ENCODE measurements around the gene HSPG2.
"Not testable (repeated sequence)": the region's sequence is repeated elsewhere in the genome, so short reads cannot be mapped to it uniquely, and the experiment has no call there.

Gene HSPG2

DNA sequence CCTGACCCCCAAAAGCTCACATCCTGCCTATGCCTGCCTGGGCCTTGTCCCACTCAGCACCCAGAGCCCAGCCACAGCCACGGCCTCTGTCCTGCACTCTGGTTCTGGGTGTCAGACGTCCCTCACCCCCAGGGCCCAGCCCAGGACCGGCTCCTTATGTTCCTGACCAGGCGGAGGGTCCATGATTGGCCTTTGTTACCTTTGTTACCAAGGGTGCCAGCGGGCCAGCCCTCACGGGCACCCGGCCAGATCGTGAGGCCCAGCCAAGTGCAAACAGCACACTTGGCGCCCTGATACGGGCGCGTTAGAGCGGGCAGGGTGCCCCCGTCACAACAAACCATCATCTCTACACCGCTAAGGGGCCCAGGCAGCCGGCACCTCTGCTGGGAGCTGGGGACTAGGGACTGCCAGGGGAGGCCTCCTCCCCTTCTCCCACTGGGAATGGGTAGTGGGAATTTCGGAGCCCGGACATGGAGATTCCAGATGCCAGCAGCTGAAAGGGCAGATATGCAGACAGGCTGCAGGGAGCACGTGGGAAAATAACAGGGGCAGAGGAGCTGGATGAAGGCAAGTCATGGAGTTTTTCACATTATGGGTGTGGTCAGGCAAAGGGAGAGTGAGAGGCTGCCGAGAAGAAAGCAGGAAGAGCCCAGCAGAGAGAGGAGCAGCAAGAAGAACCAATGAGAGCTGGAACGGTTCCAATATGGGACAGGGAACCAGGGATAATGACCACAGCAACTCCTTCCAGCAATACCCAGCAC is 22.1 kb downstream of the HSPG2 start:
- no peak for DNase-seq (ENCODE audit: low read depth in 2 of 3, low spot score in 1 of 3)

DNA sequence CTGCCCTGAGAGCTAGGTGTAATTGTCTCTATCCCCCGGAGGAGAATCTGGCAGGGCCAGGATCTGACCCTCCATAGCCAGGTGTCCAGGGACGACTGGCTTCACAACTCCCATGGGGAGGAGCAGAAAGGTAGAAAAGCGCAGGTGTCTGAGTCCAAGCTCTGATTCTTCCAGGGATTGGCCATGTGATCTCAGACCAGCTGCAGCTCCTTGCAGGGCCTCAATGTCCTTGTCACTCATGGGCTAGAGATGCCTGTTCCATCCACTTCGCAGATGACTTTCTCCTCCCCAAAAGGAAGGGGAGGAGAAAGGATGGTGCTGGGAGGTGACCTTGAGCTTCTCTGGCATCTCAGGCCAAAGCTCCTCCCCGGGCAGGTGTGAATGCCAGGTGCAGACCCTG is 22.7 kb downstream of the HSPG2 start:
- DNase-seq (ENCODE audit: low read depth in 2 of 3, low spot score in 1 of 3) = no peak

DNA sequence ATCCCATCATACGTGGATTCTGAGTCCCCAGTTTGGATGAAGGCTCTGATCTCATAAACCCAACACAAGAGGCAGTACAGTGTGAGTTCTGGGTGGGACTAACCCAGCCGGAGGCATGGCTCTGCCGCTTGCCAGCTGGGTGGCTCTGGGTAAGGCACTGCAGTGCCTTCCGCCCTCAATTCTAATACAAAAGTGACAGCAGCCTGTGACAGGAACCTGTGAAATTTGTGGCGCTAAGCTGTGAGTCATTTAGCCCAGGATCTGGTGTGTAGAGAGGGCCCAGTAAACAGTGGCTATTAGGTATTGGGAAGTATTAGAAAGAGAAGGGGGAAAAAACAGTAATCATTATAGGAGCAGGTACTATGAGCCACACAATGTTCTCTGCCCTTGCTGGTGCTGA is 23.3 kb downstream of the HSPG2 start:
- DNase-seq (ENCODE audit: low read depth in 2 of 3, low spot score in 1 of 3) = no peak

DNA sequence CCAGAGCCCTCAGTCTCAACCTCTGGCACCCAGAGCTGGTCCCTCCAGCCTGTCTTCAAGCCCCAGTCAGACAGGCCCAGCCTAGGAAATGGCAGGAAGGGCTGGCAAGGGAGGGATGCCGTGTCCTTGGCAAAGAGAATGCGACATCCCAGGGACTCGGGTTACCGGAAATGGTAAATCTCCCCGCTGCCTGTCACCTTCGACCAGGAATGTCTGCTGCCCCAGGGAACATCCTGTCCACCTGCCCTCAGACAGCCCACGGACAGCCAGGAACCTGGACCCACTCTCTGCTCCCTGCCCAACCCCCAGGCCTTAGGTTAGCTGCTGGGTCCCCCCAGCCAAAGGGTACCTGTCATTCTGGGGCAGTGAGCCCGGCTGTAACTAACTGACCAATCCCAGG is 23.9 kb downstream of the HSPG2 start:
- DNase-seq (ENCODE audit: low read depth in 2 of 3, low spot score in 1 of 3) = no peak

DNA sequence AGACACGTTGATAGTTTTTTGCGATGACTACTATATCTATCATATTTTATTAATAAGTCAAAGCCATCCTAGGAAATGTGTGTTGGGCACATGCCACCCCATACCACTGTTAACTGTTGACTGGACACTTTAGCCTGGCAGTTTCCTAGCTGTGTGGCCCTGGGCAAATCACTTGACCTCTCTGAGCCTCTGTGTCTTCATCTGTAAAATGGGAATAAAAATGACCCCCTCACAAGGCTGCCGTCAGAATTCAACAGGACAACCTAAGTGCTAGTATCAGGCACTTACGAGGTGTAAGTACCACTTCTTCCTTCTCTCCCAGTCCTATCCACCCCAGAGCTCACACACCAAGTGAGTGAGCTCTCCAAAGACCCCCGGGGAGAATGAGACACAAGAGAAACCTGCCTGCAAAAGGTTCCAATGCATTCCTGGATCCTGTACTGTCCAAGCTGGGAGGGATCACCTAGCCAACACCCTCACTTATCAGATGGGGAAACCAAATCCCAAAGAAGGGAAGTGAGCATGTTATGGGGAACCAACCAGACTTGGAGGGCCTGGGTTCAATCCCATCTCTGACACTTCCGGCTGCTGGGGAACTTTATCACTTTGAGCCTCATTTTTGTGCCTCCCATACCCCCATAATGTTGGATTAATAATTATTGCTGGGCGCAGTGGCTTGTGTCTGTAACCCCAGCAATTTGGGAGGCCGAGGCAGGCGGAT is 24.9 kb downstream of the HSPG2 start:
- DNase-seq (ENCODE audit: low read depth in 2 of 3, low spot score in 1 of 3) = no peak

DNA sequence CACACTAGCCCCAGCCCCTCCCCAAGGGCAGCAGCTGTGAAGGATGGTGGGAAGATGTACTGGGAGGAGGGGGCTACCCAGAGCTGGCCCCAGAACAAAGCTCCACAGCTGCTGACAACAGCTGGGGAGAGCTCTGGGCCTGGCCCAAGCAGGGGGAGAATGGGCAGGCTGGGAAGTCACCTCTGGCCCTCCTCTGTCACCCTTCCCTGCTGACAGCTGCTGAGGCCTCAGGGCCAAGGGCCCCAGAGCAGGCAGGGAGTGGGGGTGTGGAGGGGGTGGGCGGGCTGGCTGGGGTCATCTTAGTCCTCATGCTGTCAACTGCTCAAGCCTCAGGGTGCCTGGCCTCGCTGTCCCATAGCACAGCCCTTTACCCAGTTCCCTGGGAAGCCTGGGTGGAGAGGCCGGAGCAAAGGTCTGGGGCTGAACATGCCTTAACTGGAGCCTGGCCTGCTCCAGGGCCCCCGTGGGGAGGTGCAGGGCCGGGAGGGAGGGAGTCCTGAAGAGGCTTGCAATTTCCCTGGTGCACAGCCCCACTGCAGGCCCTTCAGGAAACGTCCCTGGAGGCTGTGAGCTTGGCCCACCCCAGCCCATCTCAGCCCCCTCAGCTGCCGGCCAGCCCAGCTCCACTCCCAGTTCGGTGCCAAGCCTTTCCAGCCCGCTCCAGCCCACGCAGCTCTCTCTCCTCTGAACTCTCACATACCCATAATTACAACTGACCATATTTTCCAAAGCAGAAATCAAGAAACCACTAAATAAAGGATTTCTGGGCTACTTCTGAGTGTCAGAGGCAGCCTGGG is 25.7 kb downstream of the HSPG2 start:
- DNase-seq (ENCODE audit: low read depth in 2 of 3, low spot score in 1 of 3) = no peak

DNA sequence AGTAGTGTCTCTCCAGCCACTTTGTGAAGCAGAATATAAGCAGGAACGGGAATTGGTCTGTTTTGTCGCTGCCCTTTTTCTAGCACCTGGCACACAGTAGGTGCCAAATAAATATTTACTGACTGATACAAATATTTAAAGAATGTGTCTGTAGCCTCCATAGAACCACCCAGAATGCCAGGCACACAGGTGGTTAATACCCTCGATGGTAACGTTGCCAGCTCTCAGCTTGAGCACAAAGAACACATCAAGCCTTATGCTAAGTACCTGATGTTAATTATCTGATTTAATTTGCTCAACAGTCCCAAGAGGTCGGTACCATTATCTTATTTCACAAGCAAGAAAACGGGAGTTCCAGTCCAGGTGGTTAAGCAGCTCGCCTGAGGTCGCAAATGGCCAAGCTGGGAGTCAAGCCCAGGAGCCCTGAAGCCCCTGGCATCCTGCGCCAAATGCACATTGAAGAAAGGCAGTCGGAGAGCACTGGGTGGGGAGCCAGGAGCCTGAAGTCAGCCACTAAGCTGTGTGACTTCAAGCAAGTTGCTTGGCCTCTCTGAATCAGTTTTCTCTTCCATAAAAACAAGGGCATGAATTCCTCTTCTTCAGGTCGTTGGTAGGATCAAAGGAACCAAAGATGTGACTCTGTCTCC is 26.4 kb downstream of the HSPG2 start:
- no peak for DNase-seq (ENCODE audit: low read depth in 2 of 3, low spot score in 1 of 3)

DNA sequence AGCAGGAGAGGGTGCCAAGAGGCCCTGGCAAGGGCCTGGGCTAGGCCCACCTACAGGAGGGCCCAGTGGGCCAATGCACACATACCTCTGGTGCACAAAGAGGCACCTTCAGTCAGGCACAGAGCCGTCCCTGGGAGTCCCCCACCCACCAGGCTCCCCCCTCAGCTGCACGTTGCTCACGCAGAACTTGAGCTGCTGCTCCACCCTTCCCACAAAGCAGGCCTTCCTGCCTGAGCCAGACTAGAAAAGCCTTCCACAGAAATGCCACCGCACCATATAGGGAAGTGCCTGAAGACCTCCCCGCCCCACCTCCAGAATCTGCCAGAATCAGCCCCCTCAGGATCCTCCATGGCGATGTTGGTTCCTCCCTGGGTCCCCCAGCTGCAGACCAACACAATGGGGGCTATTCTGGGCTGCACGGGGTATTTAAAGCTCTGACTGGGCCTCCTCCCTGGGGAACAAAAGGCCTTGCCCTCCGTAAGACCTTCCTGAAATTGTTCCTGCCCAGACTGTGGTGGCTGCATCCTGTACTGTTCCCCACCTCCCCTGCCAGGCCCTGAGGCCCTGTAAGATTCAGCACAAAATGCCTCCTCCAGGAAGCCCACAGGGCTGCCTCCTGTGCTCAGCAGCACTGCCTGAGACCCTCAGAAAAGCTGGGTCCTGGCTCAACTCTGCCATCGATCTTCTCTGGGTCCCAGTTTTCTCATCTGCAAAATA is 27.2 kb downstream of the HSPG2 start:
- peak; percentile 17 to 44 (median 29) for DNase-seq (ENCODE audit: low read depth in 2 of 3, low spot score in 1 of 3)

DNA sequence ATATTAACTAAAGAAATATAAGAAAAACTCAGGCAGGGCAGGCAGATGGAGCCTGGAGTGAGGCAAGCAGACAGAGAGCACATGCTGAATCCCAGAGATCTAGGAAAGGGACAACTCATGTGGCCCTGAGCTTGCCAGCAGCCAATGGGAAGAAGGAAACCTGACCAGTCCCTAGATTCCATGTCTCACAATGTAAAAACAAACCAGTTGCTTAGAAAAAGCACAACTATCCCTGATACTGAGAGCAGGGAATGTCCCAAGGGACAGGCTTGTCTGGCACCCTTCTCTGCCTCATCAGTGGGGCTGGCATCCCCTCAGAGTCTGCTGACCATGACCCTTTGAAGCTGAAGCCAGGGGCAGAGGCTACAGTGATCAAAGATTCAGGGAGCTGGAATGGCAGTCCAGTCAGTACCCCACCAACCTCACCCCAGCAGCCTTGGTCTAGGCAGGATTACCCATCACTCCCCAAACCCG is 27.8 kb downstream of the HSPG2 start:
- DNase-seq (ENCODE audit: low read depth in 2 of 3, low spot score in 1 of 3) = no peak

DNA sequence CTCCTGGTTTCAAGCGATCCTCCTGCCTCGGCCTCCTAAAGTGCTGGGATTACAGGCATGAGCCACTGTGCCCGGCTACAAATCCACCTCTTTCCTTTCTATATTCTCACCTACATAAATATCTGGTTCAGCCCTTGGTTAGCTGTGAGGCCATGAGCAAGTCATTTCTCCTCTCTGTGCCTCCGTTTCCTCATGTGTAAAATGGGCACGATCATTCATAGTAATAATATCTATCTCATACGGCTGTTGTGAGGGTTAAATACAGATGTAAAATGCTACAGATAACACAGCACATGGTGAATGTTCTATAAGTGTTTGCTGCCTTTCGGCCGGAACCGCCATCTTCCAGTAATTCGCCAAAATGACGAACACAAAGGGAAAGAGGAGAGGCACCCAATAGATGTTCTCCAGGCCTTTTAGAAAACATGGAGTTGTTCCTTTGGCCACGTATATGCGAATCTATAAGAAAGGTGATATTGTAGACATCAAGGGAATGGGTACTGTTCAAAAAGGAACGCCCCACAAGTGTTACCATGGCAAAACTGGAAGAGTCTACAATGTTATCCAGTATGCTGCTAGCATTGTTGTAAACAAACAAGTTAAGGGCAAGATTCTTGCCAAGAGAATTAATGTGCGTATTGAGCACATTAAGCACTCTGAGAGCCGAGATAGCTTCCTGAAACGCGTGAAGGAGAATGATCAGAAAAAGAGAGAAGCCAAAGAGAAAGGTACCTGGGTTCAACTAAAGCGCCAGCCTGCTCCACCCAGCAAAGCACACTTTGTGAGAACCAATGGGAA is 29.2 kb downstream of the HSPG2 start:
- not testable (repeated sequence) for DNase-seq (ENCODE audit: low read depth in 2 of 3, low spot score in 1 of 3)

DNA sequence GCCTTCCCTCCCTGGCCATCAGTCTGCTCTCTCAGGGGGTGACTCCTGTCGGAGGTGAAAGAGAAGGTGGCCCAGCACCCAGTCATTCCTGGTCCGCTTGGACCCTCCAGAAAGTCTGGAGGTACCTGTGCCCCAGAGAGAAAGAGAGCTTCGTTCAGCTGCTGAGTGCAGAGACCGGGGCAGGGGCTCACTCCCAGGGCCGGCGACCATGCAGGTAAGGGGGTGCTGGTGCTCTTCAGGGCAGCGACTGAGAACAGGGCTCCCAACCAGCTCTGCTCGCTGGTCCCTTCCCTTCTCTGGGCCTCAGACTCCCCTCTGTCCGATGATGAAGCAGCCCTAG is 30.1 kb downstream of the HSPG2 start:
- no peak for DNase-seq (ENCODE audit: low read depth in 2 of 3, low spot score in 1 of 3)

DNA sequence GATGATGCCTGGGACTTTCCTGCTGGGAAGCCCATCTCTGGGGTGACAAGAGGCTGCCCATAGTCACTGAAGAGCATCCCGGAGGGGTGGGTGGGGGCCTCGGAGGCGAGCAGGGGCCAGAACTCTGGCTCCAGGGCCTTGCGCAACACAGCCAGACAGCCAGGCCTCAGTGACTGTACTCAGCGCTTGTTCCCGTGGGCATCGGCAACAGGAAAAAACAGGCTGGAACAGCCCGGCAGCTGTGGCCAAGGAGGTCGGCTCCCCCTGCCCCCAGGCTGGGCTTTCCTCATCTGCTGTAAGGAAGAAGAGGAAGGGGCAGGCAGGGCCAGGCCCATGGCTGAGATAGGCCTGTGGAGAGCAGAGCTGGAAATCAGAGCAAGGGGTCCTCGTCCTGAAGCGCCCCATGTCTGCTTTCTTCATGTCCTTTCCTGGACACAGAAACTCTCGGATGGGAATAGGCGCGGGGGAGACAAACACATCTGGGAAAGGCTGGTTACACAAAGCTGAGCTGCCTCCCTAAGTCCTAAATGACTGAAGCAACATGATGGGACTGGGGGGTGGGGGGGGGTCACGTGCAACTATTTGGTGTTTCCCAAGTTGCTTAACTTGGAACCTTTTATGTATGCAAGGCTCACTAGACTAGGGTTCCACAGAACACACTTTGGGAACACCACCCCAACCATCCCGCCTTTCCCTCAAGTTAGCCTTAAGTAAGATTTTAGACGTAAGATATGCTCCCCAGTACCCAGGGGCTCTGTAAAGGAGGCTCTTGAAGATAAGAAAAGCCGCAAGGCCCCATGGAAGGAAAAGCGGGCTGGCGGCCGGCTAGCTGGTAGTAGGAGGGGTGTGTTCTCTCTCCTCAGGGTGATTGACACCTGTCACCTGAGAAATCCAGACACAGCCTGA is 30.7 kb downstream of the HSPG2 start:
- no peak for DNase-seq (ENCODE audit: low read depth in 2 of 3, low spot score in 1 of 3)

DNA sequence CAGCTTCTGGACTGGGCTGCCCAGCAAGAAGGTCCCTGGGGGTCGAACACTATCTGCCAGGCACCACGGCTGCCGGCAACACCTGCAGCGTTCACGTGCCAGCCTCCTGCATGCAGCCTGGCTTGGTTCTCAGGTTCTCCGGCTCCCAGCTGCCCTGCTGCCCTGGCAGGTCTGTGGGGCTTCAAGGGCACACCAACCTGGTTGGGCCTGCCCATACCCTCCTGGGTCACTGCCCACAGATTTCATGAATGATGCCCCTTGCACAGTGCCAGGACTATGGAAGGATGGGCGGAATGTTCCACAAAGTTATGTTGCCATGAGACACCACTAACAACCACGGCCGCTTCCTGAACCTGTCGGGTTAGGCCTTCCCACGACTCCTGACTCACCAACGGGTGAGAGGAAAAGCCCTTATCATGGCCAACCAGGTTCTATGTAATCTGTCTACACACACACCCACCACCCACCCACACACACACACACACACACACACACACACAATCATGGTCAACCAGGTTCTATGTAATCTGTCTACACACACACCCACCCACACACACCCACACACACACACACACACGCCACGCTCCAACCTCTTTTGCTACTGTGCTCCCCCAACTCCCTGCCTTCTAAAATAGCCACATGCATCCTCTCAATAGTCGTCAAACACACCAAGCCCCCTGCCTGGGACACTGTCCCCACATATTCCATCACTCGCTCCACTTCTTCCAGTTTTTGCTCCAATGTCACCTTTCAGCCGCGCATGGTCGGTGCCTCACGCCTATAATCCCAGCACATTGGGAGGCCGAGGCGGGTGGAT is 32.2 kb downstream of the HSPG2 start:
- no peak for DNase-seq (ENCODE audit: low read depth in 2 of 3, low spot score in 1 of 3)

DNA sequence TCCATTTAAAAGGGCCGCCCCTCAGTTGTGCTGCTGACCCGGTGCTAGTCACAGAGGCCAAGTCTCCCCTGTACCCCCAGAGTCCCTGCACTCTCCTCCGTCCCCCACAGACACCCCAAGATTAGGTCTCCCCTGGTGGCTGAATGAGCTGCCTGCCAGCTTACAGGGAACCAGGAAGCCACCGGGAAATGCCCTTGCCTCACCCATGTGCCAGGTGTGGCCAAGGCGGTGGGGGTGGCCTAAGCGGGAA is 32.7 kb downstream of the HSPG2 start:
- no peak for DNase-seq (ENCODE audit: low read depth in 2 of 3, low spot score in 1 of 3)

DNA sequence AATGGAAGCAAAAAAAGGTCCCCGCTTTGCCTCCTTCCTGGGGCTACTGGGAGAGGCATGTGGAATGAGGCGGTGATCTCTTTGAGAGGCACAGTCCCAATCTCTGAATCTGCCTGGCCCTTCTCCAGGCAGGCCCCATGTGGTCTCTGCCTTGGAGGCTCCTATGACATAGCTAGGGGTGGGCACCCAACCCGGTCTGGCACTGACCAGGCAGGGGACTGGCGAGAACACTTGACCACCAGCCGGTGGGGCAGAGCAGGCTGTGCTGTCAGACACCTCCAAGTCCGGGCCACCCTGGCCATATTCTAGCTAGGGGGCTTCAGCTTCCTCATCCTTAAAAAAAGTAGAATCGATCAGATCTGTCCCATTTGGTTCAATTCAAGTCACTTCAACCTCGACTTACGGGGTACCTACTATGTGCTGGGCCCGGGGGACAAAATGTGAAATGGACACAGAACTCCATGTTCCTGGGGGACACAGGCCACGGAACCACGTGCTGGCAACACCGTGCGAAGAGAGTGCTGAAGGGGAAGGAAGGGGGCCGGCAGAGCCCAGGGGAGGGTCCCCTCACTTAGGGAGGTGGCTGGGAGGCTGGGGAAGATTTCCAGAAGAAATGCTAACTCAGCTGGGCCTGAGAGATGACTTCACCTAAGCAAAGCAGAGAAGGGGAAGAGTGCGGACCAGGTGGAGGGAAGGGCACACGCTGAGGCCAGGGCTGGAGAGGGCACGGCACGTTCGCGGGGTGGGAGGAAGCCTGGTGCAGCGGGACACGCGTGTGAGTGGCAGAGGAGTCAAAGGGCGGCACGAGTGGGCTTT is 33.3 kb downstream of the HSPG2 start:
- DNase-seq (ENCODE audit: low read depth in 2 of 3, low spot score in 1 of 3) = no peak

DNA sequence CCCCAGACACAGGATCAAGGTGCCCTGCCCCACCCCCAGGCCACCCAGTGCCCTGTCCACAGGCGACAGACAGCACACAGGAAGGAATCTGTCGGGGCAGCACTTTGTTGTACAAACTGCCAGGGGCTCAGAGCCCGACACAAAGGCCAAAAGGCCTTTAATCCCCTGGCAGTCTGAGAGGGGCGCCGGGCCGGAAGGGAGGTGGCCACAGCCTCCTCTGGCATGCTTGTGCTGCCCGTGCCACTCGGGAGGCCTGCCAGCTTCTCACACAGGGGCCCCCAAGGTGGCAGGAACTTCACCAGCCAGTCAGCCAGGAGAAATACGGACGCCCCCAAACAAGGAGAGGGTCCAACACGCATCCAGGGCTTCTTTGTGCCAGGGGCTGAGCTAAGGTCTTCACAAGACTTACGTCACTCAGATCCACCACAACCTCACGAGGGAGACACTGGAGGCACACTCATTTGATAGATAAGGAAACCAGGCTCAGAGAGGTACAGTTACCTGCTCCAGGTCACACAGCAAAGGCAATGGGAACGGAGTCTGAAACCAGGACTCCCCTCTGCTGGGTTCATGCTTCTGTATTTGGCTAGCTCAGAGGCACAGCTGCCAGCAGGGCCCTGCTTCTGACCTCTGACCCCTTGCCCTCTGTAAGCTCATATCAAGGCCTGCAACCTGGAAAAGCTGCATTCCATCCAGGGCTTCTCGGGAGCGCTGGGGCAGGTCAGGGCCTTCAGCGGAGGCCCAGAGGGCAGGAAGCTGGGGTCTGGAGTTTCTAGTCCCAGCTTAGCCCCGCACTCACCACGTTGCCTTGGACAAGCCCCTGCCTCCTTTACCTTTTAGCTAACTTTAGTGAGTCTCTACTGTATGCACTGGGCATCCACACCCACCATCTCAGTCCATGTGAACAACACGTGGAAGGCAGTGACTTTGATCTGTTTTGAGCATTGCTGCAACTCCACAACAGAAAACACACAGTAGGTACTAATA is 34.8 kb downstream of the HSPG2 start:
- DNase-seq (ENCODE audit: low read depth in 2 of 3, low spot score in 1 of 3) = no peak
